NCI-H748 treated with DMSO at 0.1 percent for 48 hours (cell line): Measurements from ENCODE around the gene CABP5.

ENCODE experiments used
- DNase-seq: peaks from one replicate; lab custom pipeline; 2025; lab: John Stamatoyannopoulos, UW

Gene CABP5

GRCh38 chr19:48030073-48030472, 13.8 kb downstream of the CABP5 start:
- DNase-seq: no peak

GRCh38 chr19:48029431-48029830, 14.4 kb downstream of the CABP5 start:
- DNase-seq: no peak

GRCh38 chr19:48025480-48025879, 18.4 kb downstream of the CABP5 start:
- no peak for DNase-seq

- DNase-seq: no peak
Measured at GRCh38 chr19:48023518-48023917, 20.4 kb downstream of the CABP5 start.

- DNase-seq: no peak
Measured at GRCh38 chr19:48023011-48023410, 20.9 kb downstream of the CABP5 start.

- DNase-seq: no peak
Measured at GRCh38 chr19:48020686-48021085, 23.2 kb downstream of the CABP5 start.

- no peak for DNase-seq
Measured at GRCh38 chr19:48010932-48011758, 32.7 kb downstream of the CABP5 start.

- no peak for DNase-seq
Measured at GRCh38 chr19:48006762-48007161, 37.1 kb downstream of the CABP5 start.

- DNase-seq: no peak
Measured at GRCh38 chr19:48004236-48004635, 39.6 kb downstream of the CABP5 start.

GRCh38 chr19:48000846-48001245, 43.0 kb downstream of the CABP5 start:
- DNase-seq: no peak

- DNase-seq: no peak
Measured at GRCh38 chr19:47998800-47999199, 45.1 kb downstream of the CABP5 start.

GRCh38 chr19:47996230-47996727, 47.6 kb downstream of the CABP5 start:
- DNase-seq: no peak

GRCh38 chr19:47994209-47994802, 49.6 kb downstream of the CABP5 start, which contains the start of gene ELSPBP1:
ELSPBP1 (plus strand) TSS chr19:47994632; CDS start chr19:48008668, 14,036 bp downstream.
- DNase-seq: no peak

- DNase-seq: no peak
Measured at GRCh38 chr19:47992070-47992469, 51.8 kb downstream of the CABP5 start, which contains the start of gene BSPH1. BSPH1 (minus strand) TSS chr19:47992170; CDS start chr19:47992081, 89 bp downstream.

GRCh38 chr19:47991191-47991808, 52.6 kb downstream of the CABP5 start:
- no peak for DNase-seq
